Measurements from ENCODE around the gene SREK1. TPM values are rescaled to one million over a fixed set of nuclear protein-coding genes. Genes with fewer than 3 reads are reported as not detected.
"Not testable (repeated sequence)": the region's sequence is repeated elsewhere in the genome, so short reads cannot be mapped to it uniquely, and the experiment has no call there.

Gene SREK1
- total RNA-seq, 4 donors from 2014 or later: 63.0 to 118 (median 102) TPM

DNA sequence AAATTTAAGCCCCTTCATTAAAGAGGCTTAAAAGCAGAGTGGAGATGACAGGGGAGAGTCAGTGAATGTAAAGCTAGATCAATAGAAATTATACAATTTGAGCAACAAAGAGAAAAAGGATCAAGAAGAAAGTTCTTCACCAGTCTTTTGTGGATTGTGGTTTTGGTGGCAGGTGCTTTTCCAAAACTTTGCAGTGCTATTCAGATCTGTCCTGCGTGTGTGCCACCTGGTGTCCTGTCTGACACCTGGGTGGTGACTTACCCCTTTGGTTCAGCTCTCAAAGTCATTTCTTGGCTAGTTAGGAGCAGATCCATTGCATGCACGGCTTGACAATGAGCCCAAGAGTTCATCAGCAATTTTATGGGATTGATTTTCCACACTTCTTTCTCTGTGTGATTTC is 69.4 kb downstream of the SREK1 start:
- TF ChIP-seq POLR2A (IDR thresholded peaks at IDR 0.05) (no peak), EP300 (IDR thresholded peaks at IDR 0.05) (no peak)
- TF ChIP-seq, protein P1, sequence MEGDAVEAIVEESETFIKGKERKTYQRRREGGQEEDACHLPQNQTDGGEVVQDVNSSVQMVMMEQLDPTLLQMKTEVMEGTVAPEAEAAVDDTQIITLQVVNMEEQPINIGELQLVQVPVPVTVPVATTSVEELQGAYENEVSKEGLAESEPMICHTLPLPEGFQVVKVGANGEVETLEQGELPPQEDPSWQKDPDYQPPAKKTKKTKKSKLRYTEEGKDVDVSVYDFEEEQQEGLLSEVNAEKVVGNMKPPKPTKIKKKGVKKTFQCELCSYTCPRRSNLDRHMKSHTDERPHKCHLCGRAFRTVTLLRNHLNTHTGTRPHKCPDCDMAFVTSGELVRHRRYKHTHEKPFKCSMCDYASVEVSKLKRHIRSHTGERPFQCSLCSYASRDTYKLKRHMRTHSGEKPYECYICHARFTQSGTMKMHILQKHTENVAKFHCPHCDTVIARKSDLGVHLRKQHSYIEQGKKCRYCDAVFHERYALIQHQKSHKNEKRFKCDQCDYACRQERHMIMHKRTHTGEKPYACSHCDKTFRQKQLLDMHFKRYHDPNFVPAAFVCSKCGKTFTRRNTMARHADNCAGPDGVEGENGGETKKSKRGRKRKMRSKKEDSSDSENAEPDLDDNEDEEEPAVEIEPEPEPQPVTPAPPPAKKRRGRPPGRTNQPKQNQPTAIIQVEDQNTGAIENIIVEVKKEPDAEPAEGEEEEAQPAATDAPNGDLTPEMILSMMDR (IDR thresholded peaks at IDR 0.05): no peak
- H3K9me3 ChIP-seq: no peaks in the 10 kb centered on the region
- H3K27ac ChIP-seq: no peak overlapping the region
- H3K4me3 ChIP-seq: no peak overlapping the region
- WGBS, 2 donors: 49 to 53% methylated on average over 2 of the region's 2 CpGs
- peaks cover 0 to 4% (median 0%) of the 10 kb centered on the region in 3 donors for H3K36me3 ChIP-seq
- no peak for DNase-seq (ENCODE audit: low spot score in 2 of 2)
- no peaks in the 10 kb centered on the region for H3K27me3 ChIP-seq
- no peaks in the 10 kb centered on the region for H3K4me1 ChIP-seq

GRCh38 chr5:66222455-66222854 is 78.4 kb downstream of the SREK1 start:
- TF ChIP-seq EP300 (IDR thresholded peaks at IDR 0.05): no peak
- no peak for TF ChIP-seq POLR2A (IDR thresholded peaks at IDR 0.05)
- TF ChIP-seq, protein P1 (IDR thresholded peaks at IDR 0.05): no peak
- 58 to 59% methylated on average over 5 of the region's 5 CpGs for WGBS, 2 donors
- Histone ChIP-seq H3K4me1 (no peaks in the 10 kb centered on the region), H3K9me3 (peaks cover 0 to 11% (median 0%) of the 10 kb centered on the region in 4 donors), H3K36me3 (no peaks in the 10 kb centered on the region), H3K27me3 (no peaks in the 10 kb centered on the region), H3K4me3 (no peak overlapping the region), H3K27ac (no peak overlapping the region)
- no peak for DNase-seq (ENCODE audit: low spot score in 2 of 2)

GRCh38 chr5:66222896-66223295 is 78.8 kb downstream of the SREK1 start:
- not testable (repeated sequence) for DNase-seq (ENCODE audit: low spot score in 2 of 2); H3K4me1 ChIP-seq; H3K4me3 ChIP-seq; H3K27me3 ChIP-seq; H3K27ac ChIP-seq; H3K36me3 ChIP-seq
- 76 to 91% methylated on average over 4 of the region's 4 CpGs for WGBS, 2 donors
- H3K9me3 ChIP-seq: peaks cover 0 to 11% (median 0%) of the 10 kb centered on the region in 4 donors

DNA sequence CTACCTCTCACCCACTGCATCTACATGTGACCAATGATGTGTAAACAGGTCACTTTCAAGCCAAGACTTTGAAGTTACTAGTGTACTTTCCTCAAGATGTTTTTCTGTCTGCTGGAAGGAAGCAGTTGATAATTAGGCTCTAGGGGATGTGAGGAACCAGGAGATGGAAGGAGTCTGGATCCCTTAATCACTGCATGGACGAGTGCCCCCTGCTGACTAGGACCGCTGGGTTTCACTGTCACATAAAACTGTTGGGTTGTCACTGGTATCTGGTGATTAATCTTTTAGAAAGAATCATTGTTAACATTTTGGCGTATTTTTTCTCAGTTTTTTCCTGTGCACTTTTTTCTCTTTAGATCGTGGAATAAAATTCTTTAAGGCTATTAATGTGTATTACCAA is 79.5 kb downstream of the SREK1 start:
- peaks cover 0 to 11% (median 0%) of the 10 kb centered on the region in 4 donors for H3K9me3 ChIP-seq
- H3K4me3 ChIP-seq: no peak overlapping the region
- H3K4me1 ChIP-seq: no peaks in the 10 kb centered on the region
- peak in 1 of 2 donors; percentile 33 for DNase-seq (ENCODE audit: low spot score in 2 of 2)
- WGBS, 2 donors: 45 to 52% methylated on average over 4 of the region's 4 CpGs
- H3K27ac ChIP-seq: no peak overlapping the region
- TF ChIP-seq POLR2A (IDR thresholded peaks at IDR 0.05): no peak
- TF ChIP-seq, protein P1 (IDR thresholded peaks at IDR 0.05): no peak
- TF ChIP-seq EP300 (IDR thresholded peaks at IDR 0.05): no peak
- H3K27me3 ChIP-seq: no peaks in the 10 kb centered on the region
- no peaks in the 10 kb centered on the region for H3K36me3 ChIP-seq

- TF ChIP-seq POLR2A (IDR thresholded peaks at IDR 0.05): no peak
- TF ChIP-seq, protein P1 (IDR thresholded peaks at IDR 0.05): no peak
- no peak for TF ChIP-seq EP300 (IDR thresholded peaks at IDR 0.05)
- no peak overlapping the region for H3K4me3 ChIP-seq
- no peaks in the 10 kb centered on the region for H3K27me3 ChIP-seq
- H3K4me1 ChIP-seq: no peaks in the 10 kb centered on the region
- no peaks in the 10 kb centered on the region for H3K36me3 ChIP-seq
- H3K27ac ChIP-seq: no peak overlapping the region
- 86 to 90% methylated on average over 3 of the region's 3 CpGs for WGBS, 2 donors
- H3K9me3 ChIP-seq: peaks cover 0 to 11% (median 0%) of the 10 kb centered on the region in 4 donors
- DNase-seq (ENCODE audit: low spot score in 2 of 2): no peak
Observed at GRCh38 chr5:66224274-66224673, 80.2 kb downstream of the SREK1 start.

Data from tibial nerve (tissue), 4 donors.